Stomach (tissue), 9 donors: ENCODE results near the gene TPI1. TPM values are rescaled to one million over a fixed set of nuclear protein-coding genes. Genes with fewer than 3 reads are reported as not detected.

Experiments used
- DNase-seq, 2 donors: peaks; one replicate each; pipeline versions ENCODE4 v3.0.0 to v3.0.0-alpha.2; 2013 to 2019
- H3K27ac ChIP-seq, 5 donors: fragments of 200-600 bp in 4 of 5; sonication (generic) in 4 of 5; one replicate each; pipeline ENCODE4 v1.5.1; 2013 to 2019; ENCODE audit warnings: mild to moderate bottlenecking in 1 of 5, moderate library complexity in 1 of 5
- H3K27me3 ChIP-seq, 3 donors: fragments of 200-600 bp; sonication (generic); one replicate each; pipeline ENCODE4 v1.5.1; 2017 to 2019; ENCODE audit warnings: mixed run types in 1 of 3
- H3K36me3 ChIP-seq, 4 donors: fragments of 200-600 bp; sonication (generic); 1 replicate in 3 of 4; 2 replicates in 1 of 4; pipeline ENCODE4 v1.5.1; 2016 to 2019
- H3K4me1 ChIP-seq, 4 donors: fragments of 200-600 bp; sonication (generic); one replicate each; pipeline ENCODE4 v1.5.1; 2016 to 2019
- H3K4me3 ChIP-seq, 4 donors: fragments of 200-600 bp; sonication (generic) in 3 of 4; one replicate each; pipeline ENCODE4 v1.5.1; 2016 to 2019; ENCODE audit warnings: mild to moderate bottlenecking in 1 of 4
- H3K9me3 ChIP-seq, 4 donors: fragments of 200-600 bp; sonication (generic); one replicate each; pipeline ENCODE4 v1.5.1; 2016 to 2019
- EP300 ChIP-seq: sonication (generic); formaldehyde crosslinking; IDR thresholded peaks from one replicate; pipeline ENCODE4 v1.6.1; 2017; ENCODE audit warnings: antibody characterized with exemption
- POLR2A ChIP-seq, 4 donors: fragments of 450-650 bp; IDR thresholded peaks; one replicate each; pipeline ENCODE4 v1.6.1; 2016; ENCODE audit warnings: antibody characterized with exemption in 4 of 4, control low read depth in 2 of 4, mild to moderate bottlenecking in 1 of 4, moderate library complexity in 1 of 4
- POLR2AphosphoS5 ChIP-seq, 3 donors: sonication (generic); formaldehyde crosslinking; IDR thresholded peaks; one replicate each; pipeline ENCODE4 v1.6.1; 2016; ENCODE audit warnings: antibody characterized with exemption in 3 of 3
- WGBS, 5 donors: extraction: QIAGEN DNeasy Blood & Tissue Kit in 3 of 5; methylation state at CpG; one replicate each; pipeline versions ENCODE4 v1.1.5 to v1.1.7; 2013 to 2018; 5-methylcytosine and 5-hydroxymethylcytosine counted together
- intact Hi-C: fragments of 100-400 bp; cut with DNase I; formaldehyde crosslinking; loops from one replicate; pipeline ENCODE4 v1.15.1; 2023; ENCODE audit warnings: low total_unique reads
- polyA plus RNA-seq, 3 donors: library from polyadenylated mRNA; stranded (reverse); fragments of 200-250 nt; gene quantifications; one replicate each; pipeline ENCODE4 v1.2.3, GENCODE V29; 2013
- total RNA-seq, 5 donors: library from RNA; depleted of rRNA; stranded (reverse); fragments of >200 nt; gene quantifications; one replicate each; pipeline versions ENCODE4 v1.1.0 to v1.2.3, GENCODE V29; 2014 to 2016
- TF ChIP-seq, protein P1 (sequence below), 7 experiments: fragments of 450-650 bp in 4 of 7; fragments of 200-600 bp in 3 of 7; sonication (generic) in 3 of 7; IDR thresholded peaks; one replicate each; pipeline ENCODE4 v1.5.1; 2016 to 2019; ENCODE audit warnings: antibody characterized with exemption in 7 of 7, control low read depth in 2 of 7, mild to moderate bottlenecking in 1 of 7
- donor health status: healthy with polysubstance abuse.
- donor health status: Bipolar disorder and iron deficiency.
- donor health status: healthy.

The TPI1 gene
- total and polyA plus RNA-seq, 8 donors = 131 to 526 (median 336) TPM

DNA sequence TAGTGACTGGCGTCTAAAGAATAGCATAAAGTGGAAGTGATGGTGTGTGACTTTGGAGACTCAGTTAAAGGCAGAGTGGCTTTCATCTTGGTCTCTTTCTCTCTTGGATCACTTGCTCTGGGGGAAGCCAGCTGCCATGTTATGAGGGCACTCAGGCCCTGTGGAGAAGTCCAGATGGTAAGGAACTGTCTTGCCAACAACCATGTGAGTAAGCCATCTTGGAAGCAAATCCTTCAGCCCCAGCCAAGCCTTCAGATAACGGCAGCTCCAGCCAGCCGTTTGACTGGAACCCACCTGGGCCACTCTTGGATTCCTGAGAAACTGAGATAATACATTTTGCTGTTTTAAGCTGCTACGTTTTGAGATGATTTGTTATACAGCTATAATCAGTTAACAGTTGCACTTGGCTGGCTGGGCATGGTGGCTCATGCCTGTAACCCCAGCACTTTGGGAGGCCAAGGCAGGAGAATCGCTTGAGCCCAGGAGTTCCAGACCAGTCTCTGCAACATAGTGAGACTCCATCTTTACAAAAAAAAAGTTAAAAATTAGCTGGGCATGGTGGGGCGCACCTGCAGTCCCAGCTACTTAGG lies 29.6 kb downstream of the TPI1 start:
- 73 to 88% (median 83%) methylated on average over 6 of the region's 6 CpGs for WGBS, 5 donors
- no peaks in the 10 kb centered on the region for H3K9me3 ChIP-seq

DNA sequence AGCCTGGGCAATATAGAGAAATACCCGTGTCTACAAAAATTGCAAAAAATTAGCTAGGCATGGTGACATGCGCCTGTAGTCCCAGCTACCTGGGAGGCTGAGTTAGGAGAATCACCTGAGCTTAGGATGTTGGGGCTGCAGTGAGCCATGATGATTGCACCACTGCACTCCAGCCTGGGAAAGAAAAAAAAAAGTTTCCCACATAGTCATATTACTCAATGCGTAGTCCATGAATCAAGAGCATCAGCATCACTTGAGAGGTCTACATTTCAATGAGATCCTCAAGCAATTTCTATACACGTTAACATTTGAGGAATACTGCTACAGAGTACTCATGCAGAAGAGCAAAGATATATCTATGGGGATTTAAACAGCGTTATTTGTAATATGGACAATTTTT lies 32.1 kb downstream of the TPI1 start:
- Histone ChIP-seq H3K4me1 (peaks cover 5 to 21% (median 17%) of the 10 kb centered on the region in 4 donors), H3K4me3 (no peak overlapping the region), H3K27me3 (no peaks in the 10 kb centered on the region), H3K27ac (peak overlapping the region in 1 of 5 donors; percentile 16), H3K9me3 (no peaks in the 10 kb centered on the region), H3K36me3 (no peaks in the 10 kb centered on the region)
- 69 to 80% (median 78%) methylated on average over 5 of the region's 5 CpGs for WGBS, 5 donors
- no peak for TF ChIP-seq POLR2AphosphoS5 (IDR thresholded peaks at IDR 0.05)
- TF ChIP-seq POLR2A (IDR thresholded peaks at IDR 0.05) = no peak
- TF ChIP-seq, protein P1, sequence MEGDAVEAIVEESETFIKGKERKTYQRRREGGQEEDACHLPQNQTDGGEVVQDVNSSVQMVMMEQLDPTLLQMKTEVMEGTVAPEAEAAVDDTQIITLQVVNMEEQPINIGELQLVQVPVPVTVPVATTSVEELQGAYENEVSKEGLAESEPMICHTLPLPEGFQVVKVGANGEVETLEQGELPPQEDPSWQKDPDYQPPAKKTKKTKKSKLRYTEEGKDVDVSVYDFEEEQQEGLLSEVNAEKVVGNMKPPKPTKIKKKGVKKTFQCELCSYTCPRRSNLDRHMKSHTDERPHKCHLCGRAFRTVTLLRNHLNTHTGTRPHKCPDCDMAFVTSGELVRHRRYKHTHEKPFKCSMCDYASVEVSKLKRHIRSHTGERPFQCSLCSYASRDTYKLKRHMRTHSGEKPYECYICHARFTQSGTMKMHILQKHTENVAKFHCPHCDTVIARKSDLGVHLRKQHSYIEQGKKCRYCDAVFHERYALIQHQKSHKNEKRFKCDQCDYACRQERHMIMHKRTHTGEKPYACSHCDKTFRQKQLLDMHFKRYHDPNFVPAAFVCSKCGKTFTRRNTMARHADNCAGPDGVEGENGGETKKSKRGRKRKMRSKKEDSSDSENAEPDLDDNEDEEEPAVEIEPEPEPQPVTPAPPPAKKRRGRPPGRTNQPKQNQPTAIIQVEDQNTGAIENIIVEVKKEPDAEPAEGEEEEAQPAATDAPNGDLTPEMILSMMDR (IDR thresholded peaks at IDR 0.05) = no peak
- no peak for TF ChIP-seq EP300
- DNase-seq = no peak
- intact Hi-C loops = no loop called here

More for the DNA sequence above, 29.6 kb downstream of the TPI1 start:
- Histone ChIP-seq H3K4me3 (no peak overlapping the region), H3K27me3 (no peaks in the 10 kb centered on the region), H3K36me3 (no peaks in the 10 kb centered on the region), H3K27ac (no peak overlapping the region), H3K4me1 (peaks cover 0 to 19% (median 11%) of the 10 kb centered on the region in 4 donors)
- intact Hi-C loops = no loop called here
- TF ChIP-seq, protein P1 (IDR thresholded peaks at IDR 0.05) = no peak
- TF ChIP-seq POLR2AphosphoS5 (IDR thresholded peaks at IDR 0.05) = no peak
- no peak for TF ChIP-seq EP300
- no peak for TF ChIP-seq POLR2A (IDR thresholded peaks at IDR 0.05)
- no peak for DNase-seq

- intact Hi-C loops = no loop called here
- peak; percentile 58 to 82 for DNase-seq
Measured at GRCh38 chr12:6899837-6900519, 32.6 kb downstream of the TPI1 start.

DNA sequence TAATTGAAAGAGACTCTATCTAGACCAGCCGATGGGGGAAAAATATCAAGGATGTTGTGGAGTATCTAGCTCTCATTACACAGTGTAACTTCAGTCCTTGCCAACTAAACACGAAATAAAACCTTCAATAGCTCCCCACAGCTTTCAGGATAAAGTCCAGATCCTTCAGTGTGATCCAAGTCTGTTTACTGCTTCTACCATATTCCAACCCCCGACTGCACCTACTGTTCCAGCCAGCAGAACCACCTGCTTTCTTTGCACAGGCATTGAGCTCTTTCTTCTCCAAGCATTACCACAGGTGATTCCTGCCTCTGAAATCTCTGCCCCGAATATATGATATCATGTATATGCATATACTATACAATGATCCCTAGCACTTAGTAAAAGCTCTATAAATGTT lies 35.1 kb downstream of the TPI1 start:
- H3K36me3 ChIP-seq = peaks cover 0 to 13% (median 11%) of the 10 kb centered on the region in 4 donors
- H3K27me3 ChIP-seq = no peaks in the 10 kb centered on the region
- WGBS, 5 donors = 64 to 71% (median 68%) methylated on average over 4 of the region's 4 CpGs
- no peak for DNase-seq
- intact Hi-C loops = no loop called here
- H3K4me3 ChIP-seq = no peak overlapping the region
- no peak overlapping the region for H3K27ac ChIP-seq
- TF ChIP-seq EP300 = no peak
- no peak for TF ChIP-seq POLR2AphosphoS5 (IDR thresholded peaks at IDR 0.05)
- TF ChIP-seq POLR2A (IDR thresholded peaks at IDR 0.05) = no peak
- TF ChIP-seq, protein P1 (IDR thresholded peaks at IDR 0.05) = no peak
- peaks cover 11 to 31% (median 26%) of the 10 kb centered on the region in 4 donors for H3K4me1 ChIP-seq
- no peaks in the 10 kb centered on the region for H3K9me3 ChIP-seq

More at GRCh38 chr12:6899837-6900519, 32.6 kb downstream of the TPI1 start:
- H3K27me3 ChIP-seq = no peaks in the 10 kb centered on the region
- H3K4me3 ChIP-seq = no peak overlapping the region
- H3K9me3 ChIP-seq = no peaks in the 10 kb centered on the region
- 36 to 46% (median 40%) methylated on average over 10 of the region's 10 CpGs for WGBS, 5 donors
- peaks cover 7 to 24% (median 21%) of the 10 kb centered on the region in 4 donors for H3K4me1 ChIP-seq
- H3K36me3 ChIP-seq = no peaks in the 10 kb centered on the region
- peak in 1 of 3 donors; percentile 14 for TF ChIP-seq POLR2AphosphoS5 (IDR thresholded peaks at IDR 0.05)
- TF ChIP-seq, protein P1 (IDR thresholded peaks at IDR 0.05) = no peak
- H3K27ac ChIP-seq = peak overlapping the region in 1 of 5 donors; percentile 16
